Parathyroid adenoma (tissue), 2 donors: ENCODE data around the gene MPPED1.

Experiments used
- H2AFZ ChIP-seq: fragments of 300-600 bp; sonication (generic); one replicate; pipeline ENCODE4 v1.7.0; 2017; ENCODE audit warnings: antibody characterized with exemption, mild to moderate bottlenecking
- H3K27ac ChIP-seq: fragments of 300-600 bp; sonication (generic); one replicate; pipeline ENCODE4 v1.7.0; 2017
- H3K27me3 ChIP-seq: fragments of 300-600 bp; sonication (generic); one replicate; pipeline ENCODE4 v1.7.0; 2017; ENCODE audit warnings: low read length; ENCODE audit not compliant: control insufficient read depth, insufficient read depth
- H3K36me3 ChIP-seq: fragments of 300-600 bp; sonication (generic); one replicate; pipeline ENCODE4 v1.7.0; 2017; ENCODE audit warnings: low read length; ENCODE audit not compliant: control insufficient read depth, insufficient read depth
- H3K4me1 ChIP-seq: fragments of 300-600 bp; sonication (generic); one replicate; pipeline ENCODE4 v1.7.0; 2017; ENCODE audit warnings: control low read depth
- H3K4me2 ChIP-seq: fragments of 300-600 bp; sonication (generic); one replicate; pipeline ENCODE4 v1.7.0; 2017; ENCODE audit warnings: low read length
- H3K4me3 ChIP-seq: fragments of 300-600 bp; sonication (generic); one replicate; pipeline ENCODE4 v1.7.0; 2017; ENCODE audit warnings: low read depth, low read length
- H3K79me2 ChIP-seq: fragments of 300-600 bp; sonication (generic); one replicate; pipeline ENCODE4 v1.7.0; 2017; ENCODE audit warnings: control low read depth
- H3K9ac ChIP-seq: fragments of 300-600 bp; sonication (generic); one replicate; pipeline ENCODE4 v1.7.0; 2017; ENCODE audit warnings: mild to moderate bottlenecking
- H3K9me3 ChIP-seq: fragments of 300-600 bp; sonication (generic); one replicate; pipeline ENCODE4 v1.7.0; 2017; ENCODE audit warnings: low read length; ENCODE audit not compliant: control insufficient read depth
- CTCF ChIP-seq: fragments of 300-600 bp; sonication (generic); IDR thresholded peaks from one replicate; pipeline ENCODE4 v1.7.0; 2017; ENCODE audit warnings: antibody characterized with exemption, mild to moderate bottlenecking
- donor health status: primary hyperparathyroidism.

MPPED1 gene

DNA sequence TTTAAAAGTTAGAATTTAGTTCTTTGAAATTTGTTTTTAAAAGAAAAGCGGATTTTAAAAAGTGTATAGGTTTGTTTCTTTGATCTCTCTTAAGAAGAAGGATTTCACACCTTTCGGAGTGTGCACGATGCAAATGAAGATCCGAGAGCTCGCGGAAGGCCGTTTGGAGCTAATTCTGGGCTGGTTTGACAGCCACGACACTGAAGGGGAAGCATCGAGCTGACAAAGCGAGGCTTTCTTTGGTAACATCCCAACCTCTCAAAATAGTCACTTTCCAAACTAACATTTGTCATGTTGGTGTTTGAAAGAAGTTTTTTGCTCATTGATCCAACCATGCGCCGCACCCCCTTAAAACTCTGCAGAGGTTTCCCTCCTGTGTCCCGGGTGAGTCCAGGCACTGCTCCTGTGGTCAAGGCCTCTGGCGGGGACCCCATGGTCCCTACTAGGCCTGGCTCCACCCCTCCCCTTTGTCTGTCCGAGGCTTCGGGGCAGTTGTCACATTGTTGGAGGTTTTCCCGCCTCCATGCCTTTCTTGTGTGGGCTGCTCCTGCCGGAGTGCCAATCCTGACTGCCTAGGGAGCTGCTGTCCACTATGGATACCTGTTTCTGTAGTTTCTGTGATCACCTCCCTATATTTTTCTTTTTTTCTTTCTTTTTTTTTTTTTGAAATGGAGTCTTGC, 39.7 kb downstream of the MPPED1 start:
- Histone ChIP-seq H3K4me2 (no peak overlapping the region), H3K4me1 (no peaks in the 10 kb centered on the region), H3K27me3 (no peaks in the 10 kb centered on the region), H3K27ac (no peak overlapping the region), H3K9ac (no peak overlapping the region), H2AFZ (no peak overlapping the region), H3K36me3 (no peaks in the 10 kb centered on the region), H3K79me2 (no peaks in the 10 kb centered on the region), H3K4me3 (no peak overlapping the region), H3K9me3 (no peaks in the 10 kb centered on the region)
- TF ChIP-seq CTCF = no peak

- Histone ChIP-seq H2AFZ (no peak overlapping the region), H3K79me2 (no peaks in the 10 kb centered on the region), H3K27ac (no peak overlapping the region), H3K9me3 (no peaks in the 10 kb centered on the region), H3K36me3 (no peaks in the 10 kb centered on the region), H3K4me1 (no peaks in the 10 kb centered on the region), H3K4me2 (no peak overlapping the region), H3K9ac (no peak overlapping the region), H3K27me3 (no peaks in the 10 kb centered on the region), H3K4me3 (no peak overlapping the region)
- TF ChIP-seq CTCF = no peak
Observed at GRCh38 chr22:43455846-43456245, 44.0 kb downstream of the MPPED1 start.

- H2AFZ ChIP-seq = no peak overlapping the region
- H3K4me2 ChIP-seq = no peak overlapping the region
- H3K9me3 ChIP-seq = no peaks in the 10 kb centered on the region
- no peak overlapping the region for H3K9ac ChIP-seq
- no peak overlapping the region for H3K4me3 ChIP-seq
- no peak overlapping the region for H3K27ac ChIP-seq
- H3K36me3 ChIP-seq = no peaks in the 10 kb centered on the region
- no peaks in the 10 kb centered on the region for H3K4me1 ChIP-seq
- H3K79me2 ChIP-seq = no peaks in the 10 kb centered on the region
- no peaks in the 10 kb centered on the region for H3K27me3 ChIP-seq
- no peak for TF ChIP-seq CTCF
Observed at GRCh38 chr22:43457002-43457401, 45.2 kb downstream of the MPPED1 start.

- Histone ChIP-seq H3K36me3 (no peaks in the 10 kb centered on the region), H3K9ac (no peak overlapping the region), H3K4me3 (no peak overlapping the region), H3K9me3 (no peaks in the 10 kb centered on the region), H3K4me1 (no peaks in the 10 kb centered on the region), H2AFZ (no peak overlapping the region), H3K79me2 (no peaks in the 10 kb centered on the region), H3K27me3 (no peaks in the 10 kb centered on the region), H3K27ac (no peak overlapping the region), H3K4me2 (no peak overlapping the region)
- no peak for TF ChIP-seq CTCF
Observed at GRCh38 chr22:43462701-43463100, 50.9 kb downstream of the MPPED1 start.

GRCh38 chr22:43464809-43465208, 53.0 kb downstream of the MPPED1 start:
- no peak overlapping the region for H3K9ac ChIP-seq
- H3K4me3 ChIP-seq = no peak overlapping the region
- H3K9me3 ChIP-seq = no peaks in the 10 kb centered on the region
- H3K4me1 ChIP-seq = no peaks in the 10 kb centered on the region
- no peak overlapping the region for H3K4me2 ChIP-seq
- H3K36me3 ChIP-seq = no peaks in the 10 kb centered on the region
- no peaks in the 10 kb centered on the region for H3K27me3 ChIP-seq
- H2AFZ ChIP-seq = no peak overlapping the region
- no peak for TF ChIP-seq CTCF
- no peak overlapping the region for H3K27ac ChIP-seq
- no peaks in the 10 kb centered on the region for H3K79me2 ChIP-seq
